Body of pancreas (tissue), 4 donors: ENCODE results near the gene SLC9A9. TPM values are rescaled to one million over a fixed set of nuclear protein-coding genes. Genes with fewer than 3 reads are reported as not detected.

Experiments used
- ATAC-seq: fragments of 150-250 bp; one replicate; pipeline ENCODE4 v1.9.1; 2016
- DNase-seq, 4 donors: peaks; one replicate each; pipeline ENCODE4 v3.0.0-alpha.2; 2019
- H3K27ac ChIP-seq, 4 donors: fragments of 200-600 bp; sonication (generic); 1 replicate in 3 of 4; 2 replicates in 1 of 4; pipeline versions ENCODE4 v1.5.1 to v1.6.1; 2016 to 2019; ENCODE audit warnings: mild to moderate bottlenecking in 1 of 4, mixed read lengths in 1 of 4, moderate library complexity in 1 of 4
- H3K27me3 ChIP-seq, 2 donors: fragments of 200-600 bp; sonication (generic); one replicate each; pipeline ENCODE4 v1.6.0; 2016; ENCODE audit warnings: mild to moderate bottlenecking in 1 of 2
- H3K36me3 ChIP-seq, 2 donors: fragments of 200-600 bp; sonication (generic); replicated peaks in 1 of 2; 2 replicates each; pipeline ENCODE4 v1.5.1; 2016; ENCODE audit warnings: low read depth in 2 of 2; ENCODE audit not compliant: insufficient read depth in 1 of 2
- H3K4me1 ChIP-seq: fragments of 200-600 bp; sonication (generic); one replicate; pipeline ENCODE4 v1.6.0; 2016
- H3K4me3 ChIP-seq, 2 donors: fragments of 200-600 bp; sonication (generic); 1 replicate in 1 of 2; 2 replicates in 1 of 2; pipeline ENCODE4 v1.5.1; 2016 to 2019
- H3K9me3 ChIP-seq, 3 donors: fragments of 200-600 bp; sonication (generic); 1 replicate in 2 of 3; 2 replicates in 1 of 3; pipeline ENCODE4 v1.5.1; 2016
- CTCF ChIP-seq, 7 experiments: fragments of 450-650 bp in 4 of 7; fragments of 200-600 bp in 3 of 7; sonication (generic) in 3 of 7; IDR thresholded peaks; one replicate each; pipeline ENCODE4 v1.5.1; 2016 to 2019; ENCODE audit warnings: antibody characterized with exemption in 7 of 7
- POLR2A ChIP-seq, 3 donors: fragments of 450-650 bp; IDR thresholded peaks; one replicate each; pipeline ENCODE4 v1.6.1; 2016; ENCODE audit warnings: antibody characterized with exemption in 3 of 3, mild to moderate bottlenecking in 2 of 3
- WGBS, 2 donors: methylation state at CpG; one replicate each; pipeline ENCODE4 v1.1.5; 2017; 5-methylcytosine and 5-hydroxymethylcytosine counted together
- intact Hi-C: fragments of 100-400 bp; cut with DNase I; formaldehyde crosslinking; loops from one replicate; pipeline ENCODE4 v1.15.1; 2023
- total RNA-seq, 2 donors: library from RNA; depleted of rRNA; stranded (reverse); fragments of >200 nt; gene quantifications; one replicate each; pipeline ENCODE4 v1.1.0, GENCODE V29; 2016

The SLC9A9 gene
- total RNA-seq, 2 donors from 2014 or later = 1.6 to 2.3 TPM

DNA sequence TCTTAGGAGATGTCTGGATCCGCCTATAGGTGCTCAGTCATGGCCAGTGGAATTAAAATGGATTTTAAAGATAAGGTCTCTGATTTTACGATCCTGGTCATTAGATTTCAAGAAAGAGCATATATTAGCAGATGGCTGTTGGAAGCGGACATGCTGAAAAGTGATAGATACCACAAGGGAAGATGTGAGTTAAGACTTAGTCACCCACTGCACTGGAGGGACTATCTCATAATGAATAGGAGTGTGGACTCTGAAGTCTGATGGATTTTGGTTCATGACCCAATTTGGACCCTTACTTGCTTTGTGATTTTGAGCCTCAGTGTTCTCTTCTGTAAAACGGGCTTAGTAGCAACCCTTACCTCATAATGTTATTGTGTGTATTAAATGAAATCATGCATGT lies 514.0 kb downstream of the SLC9A9 start:
- ATAC-seq (no peak), DNase-seq (no peak)
- 71 to 74% methylated on average over 4 of the region's 4 CpGs for WGBS, 2 donors
- Histone ChIP-seq H3K4me3 (no peak overlapping the region), H3K27ac (no peak overlapping the region), H3K9me3 (no peaks in the 10 kb centered on the region), H3K36me3 (no peaks in the 10 kb centered on the region), H3K4me1 (no peaks in the 10 kb centered on the region), H3K27me3 (no peaks in the 10 kb centered on the region)
- no peak for TF ChIP-seq CTCF (IDR thresholded peaks at IDR 0.05)
- no peak for TF ChIP-seq POLR2A (IDR thresholded peaks at IDR 0.05)
- intact Hi-C loops = no loop called here

GRCh38 chr3:143333367-143333766 lies 514.9 kb downstream of the SLC9A9 start:
- Histone ChIP-seq H3K36me3 (no peaks in the 10 kb centered on the region), H3K27ac (no peak overlapping the region), H3K9me3 (no peaks in the 10 kb centered on the region), H3K4me1 (no peaks in the 10 kb centered on the region), H3K4me3 (no peak overlapping the region), H3K27me3 (no peaks in the 10 kb centered on the region)
- 19 to 55% methylated on average over 2 of the region's 2 CpGs for WGBS, 2 donors
- intact Hi-C loops = no loop called here
- no peak for ATAC-seq
- TF ChIP-seq POLR2A (IDR thresholded peaks at IDR 0.05) = no peak
- no peak for TF ChIP-seq CTCF (IDR thresholded peaks at IDR 0.05)
- DNase-seq = no peak

DNA sequence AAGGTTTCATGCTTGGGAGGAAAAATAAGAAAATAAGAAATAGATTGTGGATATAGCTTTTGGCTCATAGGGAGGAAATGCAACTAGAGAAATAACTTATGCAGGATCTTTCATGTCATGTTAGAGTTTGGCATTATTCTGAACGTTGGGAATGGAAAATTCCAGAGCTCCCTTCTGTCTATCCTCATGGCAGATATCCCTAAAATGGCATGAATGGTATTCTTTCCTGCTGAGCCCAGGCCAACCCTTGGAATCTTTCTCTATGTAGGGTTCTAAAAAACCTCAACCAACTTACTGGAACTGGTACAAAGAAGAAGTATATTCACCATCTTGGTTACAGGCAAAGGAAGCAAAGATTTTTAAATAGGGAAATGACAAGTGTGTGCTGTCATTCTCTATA lies 516.2 kb downstream of the SLC9A9 start:
- no peak for TF ChIP-seq CTCF (IDR thresholded peaks at IDR 0.05)
- no peak for TF ChIP-seq POLR2A (IDR thresholded peaks at IDR 0.05)
- DNase-seq (no peak), ATAC-seq (no peak)
- intact Hi-C loops = no loop called here
- Histone ChIP-seq H3K27ac (no peak overlapping the region), H3K9me3 (no peaks in the 10 kb centered on the region), H3K4me3 (no peak overlapping the region), H3K27me3 (no peaks in the 10 kb centered on the region), H3K36me3 (no peaks in the 10 kb centered on the region), H3K4me1 (no peaks in the 10 kb centered on the region)
- WGBS, 2 donors = 29 to 33% methylated on average over 1 of the region's 1 CpG

DNA sequence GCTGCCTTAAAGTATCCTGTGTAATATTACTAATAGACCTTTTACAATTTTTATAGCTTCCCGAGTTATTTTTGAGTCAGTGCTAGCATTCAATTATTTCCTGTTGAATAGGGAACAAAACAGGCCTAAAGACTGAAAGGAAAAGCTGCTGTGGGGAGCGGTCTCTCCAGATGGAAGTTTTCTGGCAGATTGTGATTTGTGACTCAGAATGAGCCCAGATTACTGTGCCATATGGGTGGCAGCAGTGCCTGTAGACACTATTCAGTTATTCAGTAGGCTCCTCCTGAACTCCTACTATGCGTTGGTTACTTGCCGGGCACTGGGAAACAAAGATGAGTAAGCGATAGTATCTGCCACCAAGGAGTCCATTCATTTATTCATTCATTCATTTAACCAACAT lies 516.9 kb downstream of the SLC9A9 start:
- Histone ChIP-seq H3K9me3 (no peaks in the 10 kb centered on the region), H3K4me1 (no peaks in the 10 kb centered on the region), H3K36me3 (no peaks in the 10 kb centered on the region), H3K4me3 (no peak overlapping the region), H3K27ac (no peak overlapping the region), H3K27me3 (no peaks in the 10 kb centered on the region)
- TF ChIP-seq POLR2A (IDR thresholded peaks at IDR 0.05) (no peak), CTCF (IDR thresholded peaks at IDR 0.05) (no peak)
- DNase-seq = no peak
- WGBS, 2 donors = 65 to 69% methylated on average over 5 of the region's 5 CpGs
- intact Hi-C loops = no loop called here
- no peak for ATAC-seq

DNA sequence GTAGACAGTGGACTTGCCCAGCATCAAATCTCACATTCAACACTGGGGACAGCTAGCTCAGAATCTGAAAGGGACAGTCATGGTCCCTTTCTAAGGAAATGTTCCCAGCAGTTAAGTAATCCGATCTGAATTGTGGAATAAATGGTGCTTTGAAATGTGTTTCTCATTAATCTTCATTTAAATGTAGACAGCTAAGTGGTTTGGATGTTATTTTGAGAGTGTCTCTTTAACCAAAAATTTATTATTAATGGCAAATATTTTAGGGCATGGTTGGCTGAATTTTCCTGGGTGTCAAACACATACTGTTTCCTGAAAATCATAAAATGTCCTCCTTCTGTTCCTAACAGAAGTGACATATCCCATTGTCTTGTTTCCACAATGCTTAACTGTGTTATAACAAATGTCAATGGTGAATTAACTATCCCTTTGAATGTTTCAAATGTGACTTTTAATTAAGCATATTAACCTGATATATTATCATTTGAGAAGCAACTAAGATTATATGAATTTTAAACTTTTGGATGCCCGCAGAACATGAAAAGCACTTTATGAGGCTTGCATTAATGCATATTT lies 517.9 kb downstream of the SLC9A9 start:
- ATAC-seq = no peak
- DNase-seq = no peak
- H3K9me3 ChIP-seq = no peaks in the 10 kb centered on the region
- intact Hi-C loops = no loop called here
- no peak overlapping the region for H3K27ac ChIP-seq
- no peaks in the 10 kb centered on the region for H3K36me3 ChIP-seq
- WGBS, 2 donors = 45 to 61% methylated on average over 2 of the region's 2 CpGs
- TF ChIP-seq CTCF (IDR thresholded peaks at IDR 0.05) (no peak), POLR2A (IDR thresholded peaks at IDR 0.05) (no peak)
- no peak overlapping the region for H3K4me3 ChIP-seq
- H3K27me3 ChIP-seq = no peaks in the 10 kb centered on the region
- H3K4me1 ChIP-seq = no peaks in the 10 kb centered on the region
